IMR-90 (cell line): Measurements from ENCODE around the gene DENND1A. TPM values are rescaled to one million over a fixed set of nuclear protein-coding genes. Genes with fewer than 3 reads are reported as not detected.

Experiments
- ATAC-seq: fragments of 200-7000 bp; cut with Tn5 transposase; 2 replicates; pipeline ENCODE4 v1.9.1; 2020; ENCODE audit warnings: low read depth, mild to moderate bottlenecking, moderate library complexity
- BruUV-seq: library from RNA; stranded (reverse); fragments of 400-500 nt; replicated peaks from 2 replicates; lab custom pipeline; 2021; lab: Mats Ljungman, UMichigan
- CTCF ChIA-PET: fragments of 300-600 bp; formaldehyde crosslinking; extraction: SDS; loops from one replicate; lab custom pipeline; 2021; ENCODE audit warnings: antibody characterized with exemption; lab: Yijun Ruan, JAX
- POLR2A ChIA-PET: fragments of 300-600 bp; sonication (Branson Sonifier 250); formaldehyde crosslinking; loops from one replicate; lab custom pipeline; 2022; ENCODE audit warnings: antibody characterized with exemption; ENCODE audit not compliant: unreplicated experiment; lab: Charles Lee
- DNase-seq: peaks from one replicate; pipeline ENCODE4 v3.0.0; 2013
- H2AFZ ChIP-seq: replicated peaks from 2 replicates; pipeline ENCODE3; 2013; ENCODE audit warnings: low read length, mild to moderate bottlenecking; ENCODE audit not compliant: poor library complexity
- H2AK5ac ChIP-seq: 2 replicates; pipeline ENCODE4 v1.6.1; 2013; ENCODE audit warnings: low read depth, low read length, inconsistent platforms
- H2AK9ac ChIP-seq: replicated peaks from 2 replicates; pipeline ENCODE3; 2013; ENCODE audit warnings: mild to moderate bottlenecking, low read depth, low read length, moderate library complexity; ENCODE audit not compliant: poor library complexity
- H2BK120ac ChIP-seq: 2 replicates; pipeline ENCODE4 v1.6.1; 2013; ENCODE audit warnings: low read depth, low read length, inconsistent platforms
- H2BK15ac ChIP-seq: 3 replicates; pipeline ENCODE4 v1.6.1; 2013; ENCODE audit warnings: low read depth, low read length, inconsistent platforms
- H2BK20ac ChIP-seq: 2 replicates; pipeline ENCODE4 v1.6.1; 2013; ENCODE audit warnings: low read depth, mild to moderate bottlenecking, inconsistent platforms, low read length, moderate library complexity
- H2BK5ac ChIP-seq: 2 replicates; pipeline ENCODE4 v1.6.1; 2013; ENCODE audit warnings: mild to moderate bottlenecking, low read depth, low read length, inconsistent platforms; ENCODE audit not compliant: poor library complexity, severe bottlenecking
- H3K14ac ChIP-seq: replicated peaks from 2 replicates; pipeline ENCODE4 v1.6.1; 2013; ENCODE audit warnings: low read depth, low read length, inconsistent platforms
- H3K18ac ChIP-seq: 2 replicates; pipeline ENCODE4 v1.6.1; 2013; ENCODE audit warnings: low read depth, low read length, control low read depth
- H3K23ac ChIP-seq: 2 replicates; pipeline ENCODE4 v1.6.1; 2013; ENCODE audit warnings: low read depth, low read length, inconsistent platforms
- H3K27ac ChIP-seq: 2 replicates; pipeline ENCODE4 v1.5.1; 2013; ENCODE audit warnings: mild to moderate bottlenecking, control low read depth, low read length; ENCODE audit not compliant: insufficient read depth
- H3K27me3 ChIP-seq: 2 replicates; pipeline ENCODE4 v1.6.1; 2013; ENCODE audit warnings: low read length; ENCODE audit not compliant: control insufficient read depth, insufficient read depth
- H3K36me3 ChIP-seq: 2 replicates; pipeline ENCODE4 v1.6.1; 2013; ENCODE audit warnings: low read length, mixed read lengths; ENCODE audit not compliant: control insufficient read depth, insufficient read depth
- H3K4ac ChIP-seq: 2 replicates; pipeline ENCODE4 v1.6.1; 2013; ENCODE audit warnings: low read depth, low read length, inconsistent platforms
- H3K4me1 ChIP-seq: 2 replicates; pipeline ENCODE4 v1.6.1; 2013; ENCODE audit warnings: low read length, mixed read lengths; ENCODE audit not compliant: control insufficient read depth, insufficient read depth
- H3K4me2 ChIP-seq: 2 replicates; pipeline ENCODE4 v1.6.1; 2013; ENCODE audit warnings: low read depth, mild to moderate bottlenecking, control low read depth, low read length, moderate library complexity
- H3K4me3 ChIP-seq: 2 replicates; pipeline ENCODE4 v1.5.1; 2013; ENCODE audit warnings: low read depth, mild to moderate bottlenecking, control low read depth, low read length, moderate library complexity; ENCODE audit not compliant: insufficient read depth
- H3K56ac ChIP-seq: 2 replicates; pipeline ENCODE4 v1.6.1; 2013; ENCODE audit warnings: low read length, inconsistent platforms; ENCODE audit not compliant: insufficient read depth; ENCODE audit errors: extremely low read depth
- H3K79me1 ChIP-seq, 2 experiments: 2 replicates each; pipeline ENCODE4 v1.6.1; 2013; ENCODE audit warnings: low read length in 2 of 2, inconsistent platforms in 1 of 2, low read depth in 1 of 2
- H3K9ac ChIP-seq: 2 replicates; pipeline ENCODE4 v1.6.1; 2013; ENCODE audit warnings: low read depth, low read length, control low read depth
- H3K9me1 ChIP-seq: 2 replicates; pipeline ENCODE4 v1.6.1; 2013; ENCODE audit warnings: low read length, inconsistent platforms; ENCODE audit not compliant: insufficient read depth
- H3K9me3 ChIP-seq: 2 replicates; pipeline ENCODE4 v1.6.1; 2013; ENCODE audit warnings: low read length; ENCODE audit not compliant: control insufficient read depth, insufficient read depth
- H4K20me1 ChIP-seq: 2 replicates; pipeline ENCODE4 v1.6.1; 2013; ENCODE audit warnings: low read length, inconsistent platforms; ENCODE audit not compliant: insufficient read depth
- H4K5ac ChIP-seq: 2 replicates; pipeline ENCODE4 v1.6.1; 2013; ENCODE audit warnings: mild to moderate bottlenecking, low read depth, low read length, control low read depth
- H4K8ac ChIP-seq, 2 experiments: 2 replicates each; pipeline ENCODE4 v1.6.1; 2013; ENCODE audit warnings: low read depth in 2 of 2, low read length in 2 of 2, control low read depth in 1 of 2, inconsistent platforms in 1 of 2
- H4K91ac ChIP-seq: 2 replicates; pipeline ENCODE4 v1.6.1; 2013; ENCODE audit warnings: low read depth, low read length, inconsistent platforms; ENCODE audit not compliant: insufficient read depth
- BHLHE40 ChIP-seq: fragments of 150-350 bp; IDR thresholded peaks from 2 replicates; pipeline ENCODE4 v1.6.1; 2016; ENCODE audit warnings: mild to moderate bottlenecking, low read depth, low read length
- CEBPB ChIP-seq: IDR thresholded peaks from 2 replicates; pipeline ENCODE4 v1.6.1; 2012; ENCODE audit warnings: low read depth, low read length, improper control_type of control experiment
- CHD1 ChIP-seq: IDR thresholded peaks from 2 replicates; pipeline ENCODE4 v1.6.1; 2012; ENCODE audit warnings: low read depth, low read length, improper control_type of control experiment
- CTCF ChIP-seq: conservative IDR thresholded peaks from 2 replicates; pipeline ENCODE4 v1.5.1; 2012; ENCODE audit warnings: mild to moderate bottlenecking, low read depth, low read length, improper control_type of control experiment
- ELK1 ChIP-seq: fragments of 150-350 bp; IDR thresholded peaks from 2 replicates; pipeline ENCODE4 v1.6.1; 2016; ENCODE audit warnings: low read depth, mild to moderate bottlenecking, low read length, moderate library complexity, borderline replicate concordance
- FOS ChIP-seq: fragments of 150-350 bp; IDR thresholded peaks from 2 replicates; pipeline ENCODE4 v1.6.1; 2016; ENCODE audit warnings: low read depth, low read length
- MAZ ChIP-seq: IDR thresholded peaks from 2 replicates; pipeline ENCODE4 v1.6.1; 2012; ENCODE audit warnings: low read depth, mild to moderate bottlenecking, low read length, improper control_type of control experiment, moderate library complexity, borderline replicate concordance
- MXI1 ChIP-seq: IDR thresholded peaks from 2 replicates; pipeline ENCODE4 v1.6.1; 2012; ENCODE audit warnings: low read depth, mild to moderate bottlenecking, low read length, moderate library complexity, borderline replicate concordance
- POLR2A ChIP-seq: IDR thresholded peaks from 2 replicates; pipeline ENCODE4 v1.6.1; 2012; ENCODE audit warnings: mild to moderate bottlenecking, low read depth, low read length
- RAD21 ChIP-seq: IDR thresholded peaks from 2 replicates; pipeline ENCODE4 v1.6.1; 2012; ENCODE audit warnings: low read length, improper control_type of control experiment
- RFX5 ChIP-seq: IDR thresholded peaks from 2 replicates; pipeline ENCODE4 v1.8.0; 2012; ENCODE audit warnings: low read depth, mild to moderate bottlenecking, low read length, moderate library complexity
- SMC3 ChIP-seq: fragments of 150-350 bp; IDR thresholded peaks from 2 replicates; pipeline ENCODE4 v1.6.1; 2016; ENCODE audit warnings: low read depth, mild to moderate bottlenecking, antibody characterized with exemption, low read length, moderate library complexity
- USF2 ChIP-seq: fragments of 150-350 bp; IDR thresholded peaks from 2 replicates; pipeline ENCODE4 v1.6.1; 2017; ENCODE audit warnings: mild to moderate bottlenecking, antibody characterized with exemption, low read length, low read depth
- WGBS, 2 experiments: methylation state at CpG; one replicate each; pipeline versions ENCODE4 v1.1.5 to v1.1.7; 2013; ENCODE audit warnings: missing lambda C conversion rate in 2 of 2; ENCODE audit not compliant: insufficient read length in 1 of 2; ENCODE audit errors: extremely low coverage in 2 of 2; 5-methylcytosine and 5-hydroxymethylcytosine counted together
- dilution Hi-C: fragments of 300-500 bp; cut with HindIII; formaldehyde crosslinking; loops from one replicate; pipeline ENCODE4 v1.14.3; 2018; ENCODE audit warnings: low sequenced_read_pairs; ENCODE audit not compliant: unreplicated experiment
- in situ Hi-C: fragments of 300-500 bp; cut with MboI; formaldehyde crosslinking; loops from 3 replicates; pipeline ENCODE4 v1.14.3; 2019; ENCODE audit warnings: low sequenced_read_pairs, inconsistent platforms, mixed read lengths
- intact Hi-C: fragments of 100-400 bp; cut with micrococcal nuclease; formaldehyde crosslinking; loops from 2 replicates; pipeline ENCODE4 v1.10.0; 2022
- polyA plus RNA-seq, 3 experiments: library from polyadenylated mRNA; depleted of rRNA; stranded (reverse); fragments of >200 nt; gene quantifications; 2 replicates each; pipeline ENCODE4 v1.2.3, GENCODE V29; 2012; ENCODE audit warnings: low replicate concordance in 1 of 3
- total RNA-seq: library from RNA; depleted of rRNA; stranded (reverse); fragments of >200 nt; gene quantifications from 2 replicates; pipeline ENCODE4 v1.2.3, GENCODE V29; 2012

Gene DENND1A
- total and polyA plus RNA-seq, 2 of the 4 experiments (the other 2 are of a cell fraction): 21.4 to 27.6 TPM

GRCh38 chr9:123419091-123419490 lies 510.8 kb downstream of the DENND1A start:
- no peaks in the 10 kb centered on the region for H3K79me1 ChIP-seq
- no peak overlapping the region for H2BK5ac ChIP-seq
- BruUV-seq: no TSS peak
- H3K4me1 ChIP-seq: no peaks in the 10 kb centered on the region
- no peak overlapping the region for H2BK15ac ChIP-seq
- no peak overlapping the region for H4K8ac ChIP-seq
- H2AK9ac ChIP-seq: no peak overlapping the region
- no peak overlapping the region for H3K56ac ChIP-seq
- no peak overlapping the region for H2AFZ ChIP-seq
- no peak for TF ChIP-seq SMC3
- no peak for TF ChIP-seq ELK1
- no peak for TF ChIP-seq CEBPB
- no peak for TF ChIP-seq RAD21
- no peak for TF ChIP-seq FOS
- TF ChIP-seq POLR2A: no peak
- no peak for TF ChIP-seq CTCF
- no peak for TF ChIP-seq MAZ
- TF ChIP-seq CHD1: no peak
- no peak for TF ChIP-seq RFX5
- TF ChIP-seq USF2: no peak
- no peak for TF ChIP-seq MXI1
- no peak for TF ChIP-seq BHLHE40
- POLR2A ChIA-PET: no interaction called here
- H4K20me1 ChIP-seq: no peaks in the 10 kb centered on the region; the same call in 1 of the 2 replicates
- H3K14ac ChIP-seq: no peak overlapping the region
- H3K4me3 ChIP-seq: no peak overlapping the region
- intact Hi-C loops (no loop called here), in situ Hi-C loops (no loop called here), dilution Hi-C loops (no loop called here)
- no peak overlapping the region for H3K9ac ChIP-seq
- H4K91ac ChIP-seq: no peak overlapping the region
- no peak overlapping the region for H3K4ac ChIP-seq
- ATAC-seq (no peak), DNase-seq (no peak)
- no peak overlapping the region for H3K4me2 ChIP-seq
- WGBS, 2 experiments: 93% methylated on average over 3 of the region's 4 CpGs; no CpG with 5 or more reads in 1 of the 2 experiments
- CTCF ChIA-PET: no interaction called here
- H4K5ac ChIP-seq: no peak overlapping the region
- no peak overlapping the region for H3K27ac ChIP-seq
- no peaks in the 10 kb centered on the region for H3K27me3 ChIP-seq
- no peak overlapping the region for H2BK120ac ChIP-seq
- H3K9me1 ChIP-seq: no peaks in the 10 kb centered on the region
- no peaks in the 10 kb centered on the region for H3K36me3 ChIP-seq
- no peak overlapping the region for H3K23ac ChIP-seq
- no peaks in the 10 kb centered on the region for H3K9me3 ChIP-seq
- no peak overlapping the region for H2AK5ac ChIP-seq
- H3K18ac ChIP-seq: no peak overlapping the region
- no peak overlapping the region for H2BK20ac ChIP-seq
